C4-2B (cell line): ENCODE measurements around the gene KIAA0753.

ENCODE experiments used
- CTCF ChIP-seq: fragments of 450-650 bp; conservative IDR thresholded peaks from 2 replicates; pipeline ENCODE4 v1.5.1; 2017; ENCODE audit warnings: mild to moderate bottlenecking
- ZFX ChIP-seq: fragments of 450-650 bp; IDR thresholded peaks from 2 replicates; pipeline ENCODE4 v1.6.1; 2017

GRCh38 chr17:6546069-6546718, 94.3 kb downstream of the KIAA0753 start:
- TF ChIP-seq CTCF (no peak), ZFX (no peak)
